Measurements from ENCODE around the gene TGM6.

The TGM6 gene

GRCh38 chr20:2365091-2365490 is 15.6 kb upstream of the TGM6 start:
- no peak for DNase-seq

DNA sequence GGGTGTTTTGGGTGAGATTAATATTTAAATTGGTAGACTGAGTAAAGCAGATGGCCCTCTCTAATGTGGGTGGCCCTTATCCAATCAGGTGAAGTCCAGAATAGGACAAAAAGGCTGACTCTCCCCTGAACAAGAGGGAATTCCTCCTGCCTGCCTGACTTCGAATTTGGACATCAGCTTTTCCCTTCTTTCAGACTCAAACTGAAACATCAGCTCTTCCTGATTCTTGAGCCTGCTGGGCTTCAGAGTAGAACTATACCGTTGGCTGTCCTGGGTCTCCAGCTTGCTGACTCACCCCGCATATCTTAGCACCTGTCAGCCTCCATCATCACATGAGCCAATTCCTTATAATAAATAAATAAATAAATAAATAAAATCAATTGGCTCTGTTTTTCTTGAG is 15.0 kb upstream of the TGM6 start:
- no peak for DNase-seq

GRCh38 chr20:2368621-2369020 is 12.1 kb upstream of the TGM6 start:
- DNase-seq, result no peak

GRCh38 chr20:2373098-2373497 is 7.6 kb upstream of the TGM6 start:
- no peak for DNase-seq

GRCh38 chr20:2374346-2375125 is 6.2 kb upstream of the TGM6 start:
- no peak for DNase-seq

DNA sequence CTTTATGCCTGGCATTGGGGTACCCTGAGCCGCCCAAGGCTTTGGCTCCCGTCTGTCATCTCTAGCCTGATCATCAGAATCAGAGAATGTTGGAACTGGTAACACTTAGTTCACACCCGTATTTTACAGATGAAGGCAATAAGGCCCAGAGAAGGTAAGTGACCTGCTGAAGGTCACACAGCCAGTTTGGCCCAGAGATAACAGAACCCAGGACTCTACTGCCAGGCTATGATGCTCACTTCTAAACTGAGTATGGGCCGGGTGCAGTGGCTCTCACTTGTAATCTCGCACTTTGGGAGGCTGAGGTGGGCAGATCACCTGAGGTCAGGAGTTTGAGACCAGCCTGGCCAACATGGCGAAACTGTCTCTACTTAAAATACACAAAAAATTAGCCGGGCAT is 1.8 kb upstream of the TGM6 start:
- no peak for DNase-seq

GRCh38 chr20:2379511-2380229 is 1.0 kb upstream of the TGM6 start:
- no peak for DNase-seq

DNA sequence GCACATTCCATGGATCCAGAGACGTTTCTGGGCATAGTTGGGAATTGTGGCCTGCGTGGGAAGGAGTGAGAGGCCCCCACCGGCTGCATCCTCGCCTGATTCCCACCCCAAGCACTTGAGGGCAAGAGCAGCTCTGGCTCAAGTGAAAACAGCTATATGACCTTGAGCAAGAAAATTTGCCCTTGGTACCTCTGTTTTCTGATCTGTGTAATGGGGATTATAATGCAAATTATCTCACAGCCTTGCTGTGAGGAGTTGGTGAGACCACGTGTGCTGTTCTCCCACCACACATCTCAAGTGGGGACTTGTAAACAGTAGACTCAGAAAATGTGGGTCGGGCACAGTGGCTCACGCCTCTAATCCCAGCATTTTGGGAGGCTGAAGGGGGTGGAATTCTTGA is 602 bp downstream of the TGM6 start:
- DNase-seq, result no peak

GRCh38 chr20:2382833-2383232 is 2.1 kb downstream of the TGM6 start:
- DNase-seq, result no peak

DNA sequence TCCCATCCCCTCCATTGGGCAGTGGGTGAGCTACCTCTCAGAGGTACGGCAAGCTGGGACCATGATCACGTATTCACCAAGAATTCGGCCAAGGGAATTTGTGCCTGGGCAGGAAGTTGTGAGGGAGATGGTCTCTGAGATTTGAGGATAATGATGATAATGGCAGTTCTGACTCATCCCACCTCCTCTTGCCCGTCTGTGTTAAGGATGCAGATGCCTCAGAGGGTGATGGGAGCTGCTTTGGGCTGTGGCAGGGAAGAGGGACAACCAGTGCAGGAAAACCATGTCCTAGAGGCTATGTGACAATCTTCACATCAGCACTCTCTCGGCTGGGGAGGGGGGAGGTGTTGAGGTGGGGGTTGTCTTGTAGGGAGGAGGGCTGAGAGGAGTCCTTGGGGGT is 4.3 kb downstream of the TGM6 start:
- DNase-seq, result no peak

DNA sequence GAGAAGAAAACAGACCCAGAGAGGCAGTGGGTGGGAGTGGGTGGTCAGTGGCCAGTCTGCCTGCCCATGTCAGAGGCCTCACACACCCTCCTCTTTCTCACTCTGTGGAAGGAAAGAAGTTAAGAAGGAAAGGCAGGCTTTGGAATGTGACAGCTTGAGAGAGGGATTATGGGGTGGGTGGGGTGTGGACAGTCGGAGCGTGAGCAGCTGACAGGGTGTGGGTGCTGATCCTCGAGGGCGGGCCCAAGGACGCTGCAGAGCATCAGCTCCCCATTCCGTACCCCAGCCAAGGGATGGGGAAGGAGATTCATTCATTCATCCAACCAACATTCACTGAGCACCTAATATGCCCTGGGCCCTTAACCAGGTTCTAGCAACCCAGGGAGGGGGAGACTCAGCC is 4.8 kb downstream of the TGM6 start:
- DNase-seq, result no peak

GRCh38 chr20:2386516-2387179 is 5.9 kb downstream of the TGM6 start:
- no peak for DNase-seq

GRCh38 chr20:2387180-2387577 is 6.5 kb downstream of the TGM6 start:
- peak; percentile 8 to 34 for DNase-seq

- DNase-seq, result no peak
Measured at GRCh38 chr20:2387580-2387979, 6.9 kb downstream of the TGM6 start.

DNA sequence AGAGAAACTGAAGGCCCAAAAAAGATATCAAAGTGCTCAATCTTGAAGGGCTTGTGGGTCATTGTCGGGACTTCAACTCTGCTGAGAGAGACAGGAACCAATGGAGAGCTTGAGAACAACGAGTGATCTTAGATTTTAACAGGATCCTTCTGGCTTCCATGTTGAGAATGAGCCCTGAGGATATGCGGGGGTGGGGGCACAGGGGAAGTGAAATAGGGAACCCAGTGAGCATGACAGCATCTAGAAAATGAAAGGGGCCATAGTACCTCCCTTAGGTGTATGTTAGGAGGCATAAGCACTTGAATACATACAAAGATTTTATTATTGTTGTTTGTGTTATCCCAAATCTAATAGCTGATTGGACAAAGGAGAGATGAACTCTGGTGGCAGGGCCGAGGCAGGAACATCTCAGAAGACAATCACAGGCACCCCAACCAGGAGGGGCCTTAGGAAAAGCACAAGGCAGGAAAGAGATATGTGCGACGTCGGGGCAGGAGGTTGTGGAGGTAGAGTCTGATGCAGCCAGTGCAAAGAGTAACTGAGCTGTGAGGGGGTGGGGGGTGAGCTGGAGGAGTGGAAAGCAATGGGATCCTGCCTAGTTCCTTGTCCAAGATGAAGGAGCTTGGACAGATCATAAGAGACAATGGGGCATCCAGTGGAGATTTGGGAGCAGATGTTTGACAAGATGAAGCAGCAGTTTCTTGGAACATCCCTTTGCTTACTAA is 10.4 kb downstream of the TGM6 start:
- no peak for DNase-seq

DNA sequence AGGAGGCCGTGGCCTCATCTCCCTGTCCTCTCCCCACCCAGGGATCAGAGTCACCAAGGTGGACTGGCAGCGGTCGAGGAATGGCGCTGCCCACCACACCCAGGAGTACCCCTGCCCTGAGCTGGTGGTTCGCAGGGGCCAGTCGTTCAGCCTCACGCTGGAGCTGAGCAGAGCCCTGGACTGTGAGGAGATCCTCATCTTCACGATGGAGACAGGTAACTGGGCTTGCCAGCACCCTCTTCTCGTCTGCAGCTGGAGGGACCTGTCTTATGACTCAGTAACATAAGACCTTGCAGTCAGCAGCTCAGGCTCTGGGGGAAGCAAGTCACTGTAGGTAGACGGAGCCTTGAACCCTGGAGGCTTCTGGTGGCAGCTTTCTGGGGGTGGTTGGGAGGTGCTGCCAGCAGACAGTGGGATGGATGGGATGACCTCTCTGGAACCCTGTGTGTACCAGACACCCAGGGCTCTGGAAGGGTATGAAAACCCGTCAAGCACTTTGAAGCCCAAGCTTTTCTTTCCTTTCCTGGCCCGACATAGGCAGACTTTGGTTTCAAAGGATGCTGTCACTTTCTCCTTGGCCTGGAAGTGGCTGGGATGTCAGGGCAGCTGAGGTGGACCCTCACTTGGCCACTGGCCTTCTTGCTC is 13.8 kb downstream of the TGM6 start:
- DNase-seq, result no peak

DNA sequence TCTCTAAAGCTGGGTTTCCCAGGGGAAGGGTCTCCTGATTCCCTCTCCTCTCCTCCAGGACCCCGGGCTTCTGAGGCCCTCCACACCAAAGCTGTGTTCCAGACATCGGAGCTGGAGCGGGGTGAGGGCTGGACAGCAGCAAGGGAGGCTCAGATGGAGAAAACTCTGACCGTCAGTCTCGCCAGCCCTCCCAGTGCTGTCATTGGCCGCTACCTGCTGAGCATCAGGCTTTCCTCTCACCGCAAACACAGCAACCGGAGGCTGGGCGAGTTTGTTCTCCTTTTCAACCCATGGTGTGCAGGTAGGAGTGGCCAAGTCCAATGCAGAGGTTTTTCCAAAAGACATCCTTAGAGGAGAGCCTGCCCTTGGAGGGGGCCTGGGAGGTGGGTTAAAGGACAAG is 14.4 kb downstream of the TGM6 start:
- DNase-seq, result no peak

DNA sequence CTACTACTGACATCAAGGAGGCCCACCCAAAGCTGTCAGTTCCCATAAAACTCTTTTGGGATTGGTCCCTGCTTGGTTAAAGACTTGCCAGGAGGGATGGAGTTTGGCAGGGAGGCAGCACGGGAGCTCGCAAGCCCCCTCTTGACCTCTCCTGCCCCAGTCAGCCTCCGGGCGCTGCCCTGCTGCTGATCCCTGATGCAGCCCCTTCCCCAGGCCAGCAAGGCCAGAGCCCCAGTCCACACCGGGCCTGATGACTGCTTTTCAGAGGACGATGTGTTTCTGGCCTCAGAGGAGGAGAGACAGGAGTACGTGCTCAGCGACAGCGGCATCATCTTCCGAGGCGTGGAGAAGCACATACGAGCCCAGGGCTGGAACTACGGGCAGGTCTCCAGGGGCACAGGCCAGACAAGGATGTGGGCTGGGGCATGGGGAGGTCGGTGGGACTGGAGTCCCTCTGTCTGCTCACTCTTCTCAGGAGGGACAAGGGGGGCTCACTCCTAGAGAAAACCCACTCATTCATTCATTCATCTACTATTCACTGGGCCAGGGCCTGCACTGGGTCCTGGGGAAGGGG is 15.6 kb downstream of the TGM6 start:
- no peak for DNase-seq

GRCh38 chr20:2397091-2397490 is 16.4 kb downstream of the TGM6 start:
- DNase-seq, result no peak

GRCh38 chr20:2397595-2398145 is 17.0 kb downstream of the TGM6 start:
- no peak for DNase-seq

- DNase-seq, result no peak
Measured at GRCh38 chr20:2398449-2398848, 17.7 kb downstream of the TGM6 start.

DNA sequence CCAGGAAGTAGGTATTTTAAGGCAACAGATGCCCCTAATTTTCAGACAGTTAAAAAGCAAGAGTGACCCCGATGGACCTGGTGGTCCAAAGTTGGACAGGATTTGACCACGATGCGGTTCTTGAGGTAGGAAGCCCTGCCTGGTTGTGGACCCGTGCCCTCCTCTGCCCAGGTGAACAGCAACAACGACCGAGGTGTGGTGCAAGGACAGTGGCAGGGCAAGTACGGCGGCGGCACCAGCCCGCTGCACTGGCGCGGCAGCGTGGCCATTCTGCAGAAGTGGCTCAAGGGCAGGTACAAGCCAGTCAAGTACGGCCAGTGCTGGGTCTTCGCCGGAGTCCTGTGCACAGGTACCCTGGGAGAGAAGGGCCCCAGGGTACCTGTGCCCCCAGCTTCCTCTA is 18.7 kb downstream of the TGM6 start:
- DNase-seq, result no peak

All from NCI-H446 (cell line).